ENCODE measurements around the gene CRAMP1.

CRAMP1 gene

GRCh38 chr16:1666316-1666715, 54.2 kb downstream of the CRAMP1 start:
- H3K27ac ChIP-seq (replicated peaks), result no peak overlapping the region
- TF ChIP-seq SPI1 (IDR thresholded peaks at IDR 0.05; ENCODE audit: borderline replicate concordance, low read depth) (no peak), POLR2AphosphoS5 (IDR thresholded peaks at IDR 0.05; ENCODE audit: low read depth) (no peak), REST (IDR thresholded peaks at IDR 0.05; ENCODE audit: insufficient replicate concordance, low read depth) (no peak)
- no peaks in the 10 kb centered on the region for H3K27me3 ChIP-seq (ENCODE audit: insufficient read depth, poor library complexity, severe bottlenecking)

GRCh38 chr16:1667271-1667670, 55.1 kb downstream of the CRAMP1 start:
- Histone ChIP-seq H3K27ac (replicated peaks) (no peak overlapping the region), H3K27me3 (ENCODE audit: insufficient read depth, poor library complexity, severe bottlenecking) (no peaks in the 10 kb centered on the region), H3K4me3 (replicated peaks; ENCODE audit: insufficient read depth, low read length) (no peak overlapping the region)
- no peak for TF ChIP-seq GABPA (IDR thresholded peaks at IDR 0.05; ENCODE audit: low read depth)
- TF ChIP-seq POLR2AphosphoS5 (IDR thresholded peaks at IDR 0.05; ENCODE audit: low read depth), result no peak
- TF ChIP-seq CTCF (IDR thresholded peaks at IDR 0.05; ENCODE audit: insufficient read depth, low read length), result no peak
- TF ChIP-seq SPI1 (IDR thresholded peaks at IDR 0.05; ENCODE audit: borderline replicate concordance, low read depth), result no peak
- no peak for TF ChIP-seq REST (IDR thresholded peaks at IDR 0.05; ENCODE audit: insufficient replicate concordance, low read depth)
- no peak for DNase-seq (ENCODE audit: low read depth in 1 of 2, low spot score in 1 of 2)

More at GRCh38 chr16:1666316-1666715, 54.2 kb downstream of the CRAMP1 start:
- no peak for DNase-seq (ENCODE audit: low read depth in 1 of 2, low spot score in 1 of 2)
- H3K4me3 ChIP-seq (replicated peaks; ENCODE audit: insufficient read depth, low read length), result no peak overlapping the region

GRCh38 chr16:1667916-1668315, 55.8 kb downstream of the CRAMP1 start:
- TF ChIP-seq SPI1 (IDR thresholded peaks at IDR 0.05; ENCODE audit: borderline replicate concordance, low read depth) (no peak), REST (IDR thresholded peaks at IDR 0.05; ENCODE audit: insufficient replicate concordance, low read depth) (no peak), GABPA (IDR thresholded peaks at IDR 0.05; ENCODE audit: low read depth) (no peak), CTCF (IDR thresholded peaks at IDR 0.05; ENCODE audit: insufficient read depth, low read length) (no peak), POLR2AphosphoS5 (IDR thresholded peaks at IDR 0.05; ENCODE audit: low read depth) (no peak)
- no peak overlapping the region for H3K4me3 ChIP-seq (replicated peaks; ENCODE audit: insufficient read depth, low read length)

More at GRCh38 chr16:1667916-1668315, 55.8 kb downstream of the CRAMP1 start:
- DNase-seq (ENCODE audit: low read depth in 1 of 2, low spot score in 1 of 2), result no peak
- no peak overlapping the region for H3K27ac ChIP-seq (replicated peaks)
- H3K27me3 ChIP-seq (ENCODE audit: insufficient read depth, poor library complexity, severe bottlenecking), result no peaks in the 10 kb centered on the region

Data from HL-60 (cell line).